Measurements from ENCODE around the gene EPB41L4A. TPM values are rescaled to one million over a fixed set of nuclear protein-coding genes. Genes with fewer than 3 reads are reported as not detected.
"Not testable (repeated sequence)": the region's sequence is repeated elsewhere in the genome, so short reads cannot be mapped to it uniquely, and the experiment has no call there.

Gene EPB41L4A
- total RNA-seq, 1 donor from 2014 or later, result 1.2 TPM

DNA sequence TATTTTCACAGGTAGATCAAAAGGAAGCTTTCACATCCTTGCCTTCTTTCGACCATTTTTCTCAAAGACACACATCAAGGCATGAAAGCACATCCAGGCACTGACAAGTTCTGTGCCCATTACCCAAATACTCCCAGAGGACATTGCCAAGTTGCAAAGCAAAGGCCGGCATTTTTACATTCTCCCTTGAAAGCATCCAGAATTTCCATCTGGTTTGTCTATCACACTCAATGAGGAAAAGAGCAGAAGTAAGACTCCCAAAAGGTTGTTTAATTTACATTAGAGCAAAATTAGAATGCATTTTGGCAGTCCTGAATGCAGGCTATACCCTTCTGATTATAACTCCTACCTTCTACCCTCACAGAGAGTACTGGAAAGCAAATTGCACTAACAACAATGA is 160.5 kb downstream of the EPB41L4A start:
- intact Hi-C loops (cut with micrococcal nuclease), result no loop called here

DNA sequence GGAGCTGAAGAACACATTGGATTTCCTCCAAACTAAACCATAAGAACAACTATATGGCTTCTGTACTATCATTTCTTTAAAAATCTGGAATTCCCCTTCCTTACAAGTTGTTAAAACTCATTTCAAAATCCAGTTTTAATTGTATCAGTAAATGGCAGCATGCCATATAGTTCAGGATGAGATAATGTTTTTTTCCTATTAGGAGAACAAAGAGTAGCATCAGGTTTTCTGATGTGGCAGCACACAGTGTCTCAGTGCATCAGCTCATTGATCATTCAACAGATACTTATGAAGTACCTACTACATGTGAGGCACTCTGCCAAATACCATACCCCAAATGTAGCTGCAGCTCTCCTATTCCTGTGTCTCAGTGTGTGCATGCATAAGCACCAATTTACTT is 161.1 kb downstream of the EPB41L4A start:
- intact Hi-C loops (cut with micrococcal nuclease), result no loop called here

DNA sequence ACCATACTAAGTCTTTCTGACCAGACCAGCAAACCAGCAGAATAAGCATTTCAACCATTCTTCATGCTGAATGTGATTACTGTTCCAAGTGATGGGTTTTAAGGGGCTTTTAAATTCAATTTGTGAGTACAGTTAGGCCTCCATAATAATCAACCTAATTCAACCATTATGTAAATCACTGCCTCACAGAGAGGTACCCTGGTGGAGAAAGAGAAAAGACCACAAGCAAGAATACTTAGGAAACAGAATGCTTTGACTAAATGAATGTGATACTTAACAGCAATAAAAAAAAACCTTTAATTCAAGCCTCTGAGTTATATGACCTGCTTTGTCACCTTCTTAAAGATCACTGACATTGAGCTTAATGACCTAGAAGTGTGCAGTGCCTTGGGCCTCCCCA is 162.1 kb downstream of the EPB41L4A start:
- intact Hi-C loops (cut with micrococcal nuclease), result no loop called here

DNA sequence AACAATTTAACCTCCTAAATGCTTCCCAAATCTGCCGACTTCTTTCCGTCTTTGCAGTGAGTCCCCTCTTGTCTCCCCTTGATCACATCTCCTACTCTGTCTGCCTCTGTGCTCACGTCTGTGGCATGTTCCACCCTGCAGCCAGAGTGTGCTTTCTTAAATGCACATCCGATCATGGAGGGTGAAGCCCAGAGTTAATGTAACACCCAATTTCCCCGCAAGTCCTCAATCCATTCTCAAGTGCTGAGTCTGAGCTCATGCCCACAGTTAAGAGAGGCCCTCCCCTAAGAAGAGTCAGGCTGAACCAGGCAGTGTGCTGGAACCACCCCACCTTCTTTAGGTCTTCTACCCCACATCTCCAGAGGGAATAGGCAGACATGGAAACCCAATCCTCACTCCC is 164.8 kb downstream of the EPB41L4A start:
- intact Hi-C loops (cut with micrococcal nuclease), result no loop called here

DNA sequence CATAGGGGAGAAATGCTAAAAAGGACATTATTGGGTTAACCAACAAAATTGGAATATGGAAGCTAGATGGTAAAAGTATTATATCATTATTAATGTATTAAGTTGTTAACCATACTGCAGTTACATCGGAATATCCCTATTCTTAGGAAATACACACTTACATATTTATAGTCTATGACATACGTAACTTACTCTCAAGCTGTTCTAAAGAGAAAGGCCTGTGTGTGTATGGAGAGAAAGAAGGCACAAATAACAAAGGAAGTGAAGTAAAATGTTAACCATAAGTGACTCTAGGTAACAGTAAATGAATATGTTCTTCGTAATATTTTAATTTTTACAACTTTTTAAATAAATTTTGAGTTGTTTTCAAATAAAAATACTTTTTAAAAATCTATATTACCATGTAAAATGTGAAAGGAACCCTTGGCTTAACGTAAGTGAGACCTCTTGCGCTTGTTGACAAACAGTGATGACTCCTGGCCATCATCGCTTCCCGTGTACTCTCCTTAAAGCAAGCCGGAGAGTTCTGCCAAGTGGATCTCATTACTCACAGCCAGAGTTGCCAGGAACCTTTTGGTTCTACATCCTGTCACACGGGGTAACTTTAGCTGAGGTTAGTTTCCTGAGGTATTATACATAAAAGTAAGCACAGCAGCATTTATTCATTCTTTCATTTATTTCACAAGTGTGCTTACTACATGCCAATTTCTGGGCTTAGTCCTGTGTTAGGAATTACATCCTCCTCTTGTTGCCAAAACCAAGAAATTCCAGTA is 165.4 kb downstream of the EPB41L4A start:
- intact Hi-C loops (cut with micrococcal nuclease), result no loop called here

DNA sequence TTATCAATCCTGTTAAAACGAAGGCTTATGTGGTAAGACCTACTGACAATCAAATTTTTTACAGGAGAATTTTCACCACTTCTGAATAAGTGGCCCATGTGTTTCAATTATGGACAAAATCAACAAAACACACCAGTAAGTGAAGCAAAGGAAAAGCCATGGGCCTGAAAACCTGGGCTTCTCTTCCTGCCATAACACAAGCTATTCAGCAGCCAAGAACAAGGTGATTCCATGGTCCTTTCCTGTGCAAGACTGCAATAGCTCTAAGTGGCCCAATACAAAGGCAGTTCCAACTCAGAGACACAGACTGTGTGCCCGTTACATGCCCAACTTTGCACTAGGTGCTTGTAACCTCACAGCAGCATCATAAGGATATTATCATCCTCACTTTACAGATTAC is 168.5 kb downstream of the EPB41L4A start:
- intact Hi-C loops (cut with micrococcal nuclease), result no loop called here

DNA sequence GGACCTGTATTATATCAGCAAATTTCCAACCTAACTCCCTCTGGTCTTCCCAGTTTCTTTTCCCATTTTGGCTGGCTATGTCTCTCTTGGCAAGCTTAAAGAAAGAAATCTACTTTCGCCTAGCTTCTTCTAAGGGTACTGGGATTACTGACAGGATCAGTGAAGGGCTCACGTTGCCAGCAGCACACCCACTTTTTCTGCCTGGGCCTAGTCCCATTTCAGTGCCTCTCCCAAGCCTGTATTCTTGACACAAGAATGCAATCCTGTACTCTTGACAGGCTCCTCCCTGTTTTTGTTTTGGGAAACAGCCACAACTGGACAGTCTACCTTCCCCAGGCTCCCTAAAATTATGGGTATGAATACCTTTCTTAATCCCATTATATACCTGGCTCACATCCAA is 170.5 kb downstream of the EPB41L4A start:
- intact Hi-C loops (cut with micrococcal nuclease), result no loop called here

DNA sequence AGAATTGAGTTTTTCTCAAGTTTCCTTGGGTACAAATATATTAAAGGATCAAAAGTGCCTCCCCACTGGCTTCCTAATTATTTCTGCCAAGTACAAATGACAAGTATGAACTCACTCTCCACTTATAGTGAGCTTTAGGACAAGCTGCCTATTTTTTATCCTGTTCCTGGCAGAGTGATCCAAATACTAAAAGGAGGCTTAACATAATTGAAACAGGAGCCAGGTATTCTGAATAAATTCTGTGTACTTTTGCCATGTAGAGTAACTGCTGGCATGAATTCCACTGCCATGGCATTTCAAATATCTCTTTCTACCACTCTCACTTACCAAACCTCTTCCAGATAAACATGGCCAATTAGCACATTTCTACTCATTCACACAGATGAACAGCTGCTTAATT is 171.1 kb downstream of the EPB41L4A start:
- intact Hi-C loops (cut with micrococcal nuclease), result no loop called here

DNA sequence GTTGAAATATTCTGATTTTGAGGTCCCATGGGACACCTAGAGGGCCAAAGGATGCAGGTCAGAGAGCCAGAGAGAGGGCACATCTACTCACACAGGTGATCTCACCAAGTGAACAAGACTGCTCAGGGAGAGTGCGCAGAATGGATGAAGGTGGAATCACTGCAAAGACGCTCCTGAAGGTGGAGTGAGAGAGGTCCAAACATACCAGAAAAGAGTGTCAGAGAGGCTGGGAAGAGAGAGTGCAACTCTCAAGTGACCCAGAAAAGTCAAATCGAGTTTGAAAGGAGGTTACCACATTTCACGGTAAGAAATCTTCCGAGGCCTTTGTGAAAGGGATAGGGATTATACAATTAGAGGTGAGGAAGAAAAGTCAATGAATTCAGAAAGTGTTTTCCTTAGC is 173.4 kb downstream of the EPB41L4A start:
- intact Hi-C loops (cut with micrococcal nuclease), result no loop called here

DNA sequence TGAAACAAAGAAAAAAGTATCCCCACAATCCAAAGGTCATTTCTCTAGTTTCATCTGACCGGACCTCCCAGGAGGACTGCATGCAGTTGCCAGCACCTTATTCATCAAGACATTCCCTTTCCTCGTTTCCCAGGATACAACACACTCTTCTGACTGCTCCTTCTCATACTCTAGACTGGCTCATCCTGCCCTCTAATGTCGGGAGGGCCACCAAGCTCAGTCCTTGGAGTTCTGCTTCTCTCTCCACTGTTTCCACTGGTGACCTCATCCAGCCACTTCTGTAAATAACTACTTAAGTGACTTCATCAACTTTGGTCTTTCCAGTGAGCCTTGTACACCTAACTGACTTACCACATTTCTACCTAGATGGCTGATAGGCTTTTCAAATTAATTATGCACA is 179.1 kb downstream of the EPB41L4A start:
- intact Hi-C loops (cut with micrococcal nuclease), result no loop called here

DNA sequence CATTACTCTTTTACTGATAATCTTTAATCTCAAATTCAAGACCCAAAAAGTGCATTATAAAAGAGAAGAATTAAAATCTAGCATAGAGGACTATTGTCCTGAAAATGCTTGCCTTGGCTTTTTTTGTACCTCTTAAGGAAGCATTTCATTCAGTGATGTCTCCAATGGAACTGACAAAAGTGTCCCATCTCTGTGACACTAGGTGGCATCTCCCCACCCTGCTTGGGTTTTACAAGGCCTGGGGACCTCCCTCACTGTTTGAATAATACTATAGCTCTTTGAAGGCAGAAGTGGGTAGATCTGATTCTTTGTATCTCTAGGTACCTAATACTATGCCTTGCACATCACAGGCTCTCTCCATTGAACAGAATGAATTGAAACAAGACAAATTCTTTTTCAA is 180.6 kb downstream of the EPB41L4A start:
- intact Hi-C loops (cut with micrococcal nuclease), result no loop called here

DNA sequence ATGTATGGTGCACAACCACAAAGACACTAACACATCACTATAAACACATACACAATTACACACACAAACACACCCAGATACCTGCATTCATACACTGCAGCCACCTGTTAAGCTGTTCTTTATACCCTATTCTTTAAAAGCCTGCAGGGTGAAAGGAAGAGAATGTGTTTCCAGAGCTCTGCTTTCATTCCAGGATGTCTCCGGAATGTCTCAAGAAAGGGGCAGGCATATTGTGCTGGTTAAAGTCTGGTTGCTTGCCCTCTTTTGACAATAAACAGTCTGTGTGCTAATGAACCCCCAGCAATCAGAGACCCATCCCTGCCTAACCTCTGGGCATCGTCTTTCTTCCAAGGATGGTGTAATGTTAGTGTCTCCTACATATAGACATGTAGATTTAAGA is 181.6 kb downstream of the EPB41L4A start:
- intact Hi-C loops (cut with micrococcal nuclease), result no loop called here

DNA sequence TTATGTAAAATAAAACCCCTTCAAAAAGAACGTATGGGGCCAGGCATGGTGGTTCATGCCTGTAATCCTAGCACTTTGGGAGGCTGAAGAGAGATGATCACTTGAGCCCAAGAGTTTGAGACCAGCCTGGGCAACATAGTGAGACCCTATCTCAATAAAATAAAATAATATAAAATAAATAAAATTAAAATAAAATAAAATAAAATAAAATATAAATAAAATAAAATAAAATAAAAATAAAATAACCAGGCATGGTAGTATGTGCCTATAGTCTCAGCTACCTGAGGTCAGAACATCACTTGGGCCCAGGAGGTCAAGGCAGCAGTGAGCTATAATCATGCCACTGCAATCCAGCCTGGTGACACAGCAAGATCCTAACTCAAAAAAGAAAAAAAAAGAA is 185.1 kb downstream of the EPB41L4A start:
- intact Hi-C loops (cut with micrococcal nuclease), result no loop called here

DNA sequence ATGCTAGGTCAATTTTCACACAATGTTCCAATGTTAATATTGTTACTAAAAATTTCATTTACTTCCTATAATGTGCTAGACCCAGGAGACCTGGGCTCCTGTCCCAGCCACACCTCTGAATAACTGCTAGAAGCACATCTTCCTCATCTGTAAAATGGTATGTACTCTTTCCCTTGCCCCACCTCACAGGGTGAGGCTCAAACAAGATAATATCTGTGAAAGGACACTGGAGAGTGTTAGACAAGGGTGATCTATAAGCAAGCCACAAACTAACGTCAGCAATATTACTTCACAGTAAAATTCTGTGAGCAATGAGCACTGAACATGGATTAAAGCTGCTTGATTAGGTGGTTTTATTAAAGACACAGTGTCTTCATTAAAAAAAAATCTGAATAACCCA is 186.4 kb downstream of the EPB41L4A start:
- intact Hi-C loops (cut with micrococcal nuclease), result no loop called here

DNA sequence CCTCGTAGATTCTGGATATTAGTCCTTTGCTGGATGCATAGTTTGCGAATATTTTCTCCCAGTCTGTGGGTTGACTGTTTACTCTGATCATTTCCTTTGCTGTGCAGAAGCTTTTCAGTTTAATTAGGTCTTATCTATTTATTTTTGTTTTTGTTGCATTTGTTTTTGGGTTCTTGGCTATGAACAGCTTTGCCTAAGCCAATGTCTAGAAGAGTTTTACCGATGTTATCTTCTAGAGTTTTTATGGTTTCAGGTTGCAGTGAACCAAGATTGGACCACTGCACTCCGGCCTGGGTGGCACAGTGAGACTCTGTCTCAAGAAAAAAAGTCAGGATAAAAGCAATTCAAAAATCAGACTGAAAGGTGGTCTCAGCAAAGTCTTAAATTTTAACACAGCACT is 188.5 kb downstream of the EPB41L4A start:
- intact Hi-C loops (cut with micrococcal nuclease), result no loop called here

DNA sequence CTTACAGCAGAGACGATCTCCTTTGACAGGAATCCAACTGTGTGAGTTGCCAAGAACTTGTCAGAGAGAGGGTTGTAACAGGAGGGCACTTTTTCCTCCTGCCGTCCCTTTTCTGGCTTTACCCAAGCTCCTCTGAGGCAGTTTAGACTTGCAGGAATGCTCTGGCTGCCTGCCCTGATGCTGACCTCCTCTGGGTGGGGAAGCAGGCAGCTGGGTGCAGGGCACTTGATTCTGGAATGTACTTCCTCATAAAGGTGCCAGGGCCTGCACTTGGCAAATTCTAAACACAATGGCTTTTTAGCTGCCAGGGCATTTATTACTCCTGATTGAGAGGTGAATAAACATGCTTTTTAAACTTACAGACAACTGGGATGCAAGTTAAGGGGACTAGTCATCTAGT is 190.4 kb downstream of the EPB41L4A start:
- intact Hi-C loops (cut with micrococcal nuclease), result no loop called here

DNA sequence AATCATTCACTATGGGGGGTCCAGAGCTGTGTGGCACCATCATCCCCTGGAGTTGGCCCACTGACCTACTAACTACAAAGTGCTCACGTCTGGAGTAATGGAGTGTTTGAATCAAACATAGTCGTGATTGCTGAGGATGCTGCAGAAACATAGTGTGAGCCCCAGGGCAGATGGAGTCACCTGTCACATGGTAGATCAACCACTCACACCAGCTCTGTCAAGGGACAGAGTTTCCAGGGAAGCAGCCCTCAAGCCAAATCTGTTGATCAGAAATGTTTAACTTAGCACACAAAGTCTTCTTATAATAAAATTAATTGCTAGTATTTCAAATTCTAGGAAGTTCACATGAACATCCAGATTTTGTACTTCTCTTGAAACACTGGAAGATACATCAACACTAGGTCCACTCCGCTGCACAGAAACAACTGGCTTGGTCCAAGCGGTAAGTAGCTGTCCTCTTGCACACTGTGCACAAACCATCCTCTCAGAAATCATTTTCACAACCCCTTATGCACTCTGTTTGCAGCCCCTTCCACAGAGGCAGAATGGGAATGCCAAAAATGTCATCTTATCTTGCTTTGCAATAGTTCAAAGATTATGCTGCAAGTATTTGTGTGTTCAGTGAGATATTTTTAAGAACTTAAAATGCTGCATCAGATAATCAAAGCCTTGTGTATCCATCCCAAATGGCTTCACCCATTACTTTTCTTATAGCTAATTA is 191.0 kb downstream of the EPB41L4A start:
- intact Hi-C loops (cut with micrococcal nuclease), result no loop called here

DNA sequence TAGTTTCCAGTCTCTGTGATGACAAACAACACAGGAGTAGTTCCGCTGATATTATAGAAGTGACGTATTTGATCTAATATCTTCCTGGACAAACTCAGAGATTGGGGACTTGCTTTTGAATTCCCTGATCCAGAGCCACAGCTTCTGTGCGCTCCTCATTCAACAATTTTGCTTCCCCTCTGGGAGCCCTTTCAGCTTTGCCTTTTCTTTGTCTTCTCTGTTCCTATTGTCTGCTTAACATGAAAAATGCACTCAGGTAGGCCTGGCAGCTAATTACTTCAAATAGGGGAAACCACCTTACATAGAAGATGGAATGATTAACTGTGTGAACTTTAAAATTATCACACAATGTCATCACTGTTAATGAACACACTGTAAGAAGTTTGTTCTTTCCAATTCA is 192.9 kb downstream of the EPB41L4A start:
- intact Hi-C loops (cut with micrococcal nuclease), result no loop called here

DNA sequence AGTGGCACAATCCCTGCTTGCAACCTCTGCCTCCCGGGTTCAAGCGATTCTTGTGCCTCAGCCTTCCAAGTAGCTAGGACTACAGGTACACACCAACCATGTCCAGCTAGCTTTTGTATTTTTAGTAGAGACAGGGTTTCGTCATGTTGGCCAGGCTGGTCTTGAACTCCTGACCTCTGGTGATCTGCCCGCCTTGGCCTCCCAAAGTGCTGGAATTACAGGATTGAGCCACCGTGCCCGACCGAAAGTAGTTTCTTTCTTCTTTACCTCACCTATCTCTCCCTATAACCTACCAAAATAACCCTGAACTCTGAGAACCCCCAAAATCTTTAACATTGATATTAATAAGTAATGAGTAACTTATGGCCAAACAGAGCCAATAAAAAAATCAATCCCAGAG is 196.1 kb downstream of the EPB41L4A start:
- intact Hi-C loops (cut with micrococcal nuclease), result not testable (repeated sequence)

DNA sequence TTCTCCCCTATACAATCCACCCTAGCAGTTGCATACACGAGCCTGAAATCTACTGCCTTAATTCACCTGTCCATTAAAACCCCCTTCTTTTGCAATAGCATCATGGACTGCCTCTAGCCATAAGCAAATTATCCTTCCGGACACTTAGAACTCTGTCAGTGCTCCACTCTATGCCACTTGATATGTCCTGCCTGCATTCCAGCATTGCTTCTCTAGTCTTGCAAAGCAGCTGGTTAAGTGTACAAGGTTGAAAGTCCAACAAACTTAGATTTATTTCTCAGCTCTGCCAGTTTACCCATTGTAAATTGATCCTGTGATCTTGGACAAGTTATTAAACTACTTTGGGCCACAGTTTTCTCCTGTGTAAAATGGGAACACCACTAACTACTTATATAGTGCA is 197.9 kb downstream of the EPB41L4A start:
- intact Hi-C loops (cut with micrococcal nuclease), result no loop called here

DNA sequence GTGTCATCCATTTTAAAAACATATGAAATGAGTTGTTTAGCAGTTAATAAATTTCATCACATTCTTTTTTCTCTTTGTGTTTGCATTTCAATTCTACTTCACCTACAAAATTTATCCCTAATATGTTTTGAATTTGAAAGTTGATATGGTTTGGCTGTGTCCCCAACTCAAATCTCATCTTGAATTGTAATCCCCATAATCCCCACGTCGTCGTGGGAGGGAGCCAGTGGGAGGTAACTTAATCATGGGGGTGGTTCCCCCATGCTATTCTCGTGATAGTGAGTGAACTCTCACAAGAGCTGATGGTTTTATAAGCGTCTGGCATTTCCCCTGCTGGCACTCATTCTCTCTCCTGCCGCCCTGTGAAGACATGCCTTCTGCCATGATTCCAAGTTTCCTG is 200.1 kb downstream of the EPB41L4A start:
- intact Hi-C loops (cut with micrococcal nuclease), result no loop called here

DNA sequence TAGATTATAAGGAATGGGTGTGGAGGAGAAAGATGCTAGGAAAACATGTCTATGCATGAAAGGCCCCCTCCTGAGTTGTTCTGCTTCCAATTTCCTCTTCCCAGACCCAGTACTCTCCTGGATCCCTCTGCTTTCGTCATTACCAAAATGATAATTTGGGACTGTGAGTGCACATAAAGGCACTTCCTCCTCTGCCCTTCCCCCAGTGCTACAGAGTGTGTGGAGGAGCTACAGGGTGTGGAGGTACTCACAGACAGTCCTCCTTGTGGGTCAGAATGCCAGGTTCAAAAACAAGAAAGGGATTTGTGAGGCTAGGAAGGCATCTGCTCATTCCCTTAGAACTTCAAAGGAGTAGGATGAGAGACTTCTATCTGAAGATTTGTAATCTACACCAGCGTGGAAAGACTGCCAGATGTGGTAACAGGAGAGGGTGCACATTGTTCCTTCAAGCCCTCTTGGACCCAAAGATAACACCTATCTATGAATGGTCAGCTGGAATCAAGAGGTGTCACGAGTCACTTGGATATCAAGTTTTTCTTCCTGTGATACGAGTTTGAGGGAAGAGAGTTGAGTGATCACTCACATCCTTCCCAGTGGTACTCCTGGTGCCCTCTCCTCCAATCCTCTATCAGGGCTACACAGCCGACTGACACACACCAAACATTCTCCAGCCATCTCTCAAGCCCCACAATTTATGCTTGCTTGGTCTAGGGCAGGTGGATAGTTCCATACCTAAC is 201.1 kb downstream of the EPB41L4A start:
- intact Hi-C loops (cut with micrococcal nuclease), result no loop called here
